ENCODE measurements around the gene PTGS1.

GRCh38 chr9:122329597-122329996 lies 41.2 kb upstream of the PTGS1 start:
- TF ChIP-seq CTCF (conservative IDR thresholded peaks at IDR 0.05) (no peak), ZFX (IDR thresholded peaks at IDR 0.05) (no peak)
